GM18502 (cell line): ENCODE measurements around the gene ABCA13.

ENCODE experiments used
- ATAC-seq: cut with Tn5 transposase; IDR thresholded peaks from one replicate; pipeline ENCODE4 v1.9.1; 2021; ENCODE audit warnings: mild to moderate bottlenecking; ENCODE audit not compliant: unreplicated experiment, poor library complexity

The ABCA13 gene

DNA sequence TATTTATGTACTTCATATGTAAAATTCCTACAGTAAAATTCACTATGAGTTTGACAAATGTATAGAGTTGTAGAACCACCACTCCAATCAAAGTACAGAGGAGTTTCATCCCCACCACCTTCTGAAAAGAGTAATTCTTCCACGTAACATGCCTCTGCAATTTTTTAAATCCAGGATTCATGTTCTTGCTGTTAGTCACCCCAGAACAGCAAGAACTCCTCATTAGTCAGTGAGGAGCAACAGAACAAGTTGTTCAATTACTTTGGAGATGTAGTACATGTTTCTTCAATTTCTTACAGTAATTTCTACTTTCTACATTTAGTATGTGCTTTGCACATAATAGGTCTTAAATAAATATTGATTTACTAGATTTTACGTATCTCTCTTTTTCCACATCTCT is 248.1 kb downstream of the ABCA13 start:
- ATAC-seq = no peak

DNA sequence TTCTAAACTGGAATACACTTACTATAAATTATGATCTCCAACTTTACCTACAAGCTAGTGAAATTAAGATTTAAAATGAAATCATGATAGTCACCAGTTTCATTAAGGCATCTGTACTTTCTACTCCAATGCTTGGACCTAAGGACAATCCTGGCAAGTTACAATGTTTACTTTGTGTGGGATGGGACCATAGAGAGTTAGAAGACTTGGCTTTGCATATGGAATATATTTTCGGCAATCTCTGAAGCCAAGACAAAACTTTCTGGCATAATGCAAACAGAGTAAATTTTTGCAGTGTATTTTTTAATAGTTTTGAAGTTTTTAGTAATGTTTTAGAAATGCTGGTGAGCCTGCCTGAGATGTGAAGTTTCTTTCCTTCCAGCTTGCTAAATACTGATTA is 248.9 kb downstream of the ABCA13 start:
- ATAC-seq = no peak

DNA sequence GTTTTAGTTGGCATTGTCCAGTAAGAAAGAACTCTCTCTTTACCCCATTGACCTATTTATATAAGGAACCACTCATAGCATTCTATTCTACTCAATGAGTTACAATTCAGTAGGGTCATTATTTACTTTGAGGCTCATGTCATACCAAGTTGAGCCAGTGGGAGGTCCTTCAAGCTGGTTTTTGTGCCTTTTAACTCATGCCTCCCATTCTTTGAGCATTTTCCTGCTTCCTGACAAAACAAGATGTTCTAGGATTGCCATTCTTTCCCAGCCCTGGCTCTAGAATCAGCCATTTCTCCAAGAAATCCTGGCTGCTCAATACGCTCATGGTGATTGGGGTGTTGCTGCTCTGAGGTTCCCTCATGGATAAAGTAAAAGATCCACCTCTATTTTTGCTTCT is 250.1 kb downstream of the ABCA13 start:
- no peak for ATAC-seq

DNA sequence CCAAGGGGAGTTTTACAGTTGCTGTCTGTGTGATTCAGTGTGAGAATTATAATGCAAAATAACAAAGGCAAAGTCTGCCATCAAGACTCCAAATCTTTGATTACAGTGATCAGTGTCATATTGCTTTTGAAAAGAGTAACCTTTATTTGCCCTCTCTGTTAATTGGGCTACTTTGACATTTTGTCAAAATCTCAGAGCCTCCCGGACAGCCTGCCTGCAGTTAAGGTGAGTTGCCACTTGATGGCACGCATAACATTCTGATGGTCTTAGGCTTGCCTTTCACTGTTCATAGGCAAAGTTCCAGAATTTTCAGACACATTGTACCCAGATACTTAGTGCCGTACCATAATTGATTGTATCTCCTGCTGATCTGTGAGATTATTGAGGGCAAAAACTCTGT is 253.5 kb downstream of the ABCA13 start:
- peak; percentile 72 for ATAC-seq

DNA sequence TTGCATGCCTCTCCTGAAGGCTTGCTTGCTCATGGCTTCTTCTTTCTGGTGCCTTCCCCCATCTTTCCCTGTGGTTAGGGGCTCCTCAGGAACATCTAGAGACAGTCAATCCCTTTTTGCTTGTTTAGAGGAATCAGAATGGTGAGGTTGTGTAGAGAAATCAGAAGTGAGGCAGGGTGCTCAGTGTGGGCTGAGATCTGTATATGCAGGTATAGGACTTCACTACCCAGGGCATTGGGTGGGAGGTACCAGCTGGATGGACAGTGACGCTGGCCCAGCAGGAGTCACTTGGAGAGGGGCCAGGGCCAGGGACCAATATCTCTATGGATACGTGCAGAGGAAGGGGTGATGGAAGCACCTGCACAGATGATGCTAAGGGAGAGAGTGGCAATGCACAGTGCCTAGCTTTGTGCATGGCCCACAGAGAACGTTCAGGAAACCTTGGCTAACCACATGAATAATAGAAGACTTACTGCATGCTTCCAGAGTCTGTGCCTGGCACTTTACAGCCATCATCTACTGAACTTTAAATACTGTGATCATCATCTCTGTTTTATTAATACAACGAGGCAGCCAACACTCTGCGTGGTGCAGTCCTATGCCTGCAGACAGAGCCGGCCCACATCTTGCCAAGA is 255.2 kb downstream of the ABCA13 start:
- no peak for ATAC-seq

DNA sequence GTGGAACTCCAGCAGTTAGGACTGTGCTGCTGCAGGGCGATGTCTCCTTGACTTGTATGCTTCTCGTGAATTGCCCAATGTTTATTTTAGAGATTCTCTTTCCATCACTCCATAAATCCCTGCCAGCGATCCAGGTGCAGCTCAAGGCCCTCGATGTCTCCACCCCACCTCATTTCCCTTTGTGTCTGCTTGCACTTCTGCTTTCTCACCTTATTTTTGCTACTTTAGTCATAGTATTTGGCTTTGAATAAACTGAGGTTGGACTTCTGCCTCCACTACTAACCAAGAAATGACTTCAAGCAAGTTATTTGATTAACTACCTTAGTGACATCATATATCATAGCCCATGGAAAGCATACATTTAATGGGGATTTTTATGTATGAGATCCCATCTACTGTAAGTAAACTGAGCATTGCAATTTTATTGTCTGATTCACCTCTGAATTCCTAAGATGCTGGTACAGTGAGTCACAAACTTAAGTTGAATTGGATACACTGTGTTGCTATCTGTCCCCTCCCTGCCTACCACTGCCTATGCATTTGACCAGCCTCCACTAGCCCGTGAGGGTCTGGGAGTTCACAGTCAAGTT is 255.8 kb downstream of the ABCA13 start:
- no peak for ATAC-seq

DNA sequence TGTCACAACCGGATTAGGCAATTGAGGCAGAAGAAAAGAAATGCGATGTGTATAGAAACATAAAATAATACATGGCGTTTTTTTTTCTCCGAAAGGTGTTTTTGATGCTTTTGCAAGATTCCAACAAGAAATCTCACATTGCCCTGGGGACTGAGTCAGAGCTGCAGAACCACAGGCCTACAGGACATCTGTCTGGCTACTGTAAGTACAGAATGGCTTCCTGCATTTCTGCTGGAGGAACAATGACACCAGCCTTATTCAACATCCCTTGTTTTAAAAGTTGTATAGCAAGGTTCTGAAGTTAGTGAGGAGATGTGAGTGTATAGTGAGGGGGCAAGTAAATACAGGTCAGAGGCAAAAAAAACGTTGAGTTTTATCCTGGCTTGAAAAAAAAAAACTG is 256.4 kb downstream of the ABCA13 start:
- ATAC-seq = no peak

DNA sequence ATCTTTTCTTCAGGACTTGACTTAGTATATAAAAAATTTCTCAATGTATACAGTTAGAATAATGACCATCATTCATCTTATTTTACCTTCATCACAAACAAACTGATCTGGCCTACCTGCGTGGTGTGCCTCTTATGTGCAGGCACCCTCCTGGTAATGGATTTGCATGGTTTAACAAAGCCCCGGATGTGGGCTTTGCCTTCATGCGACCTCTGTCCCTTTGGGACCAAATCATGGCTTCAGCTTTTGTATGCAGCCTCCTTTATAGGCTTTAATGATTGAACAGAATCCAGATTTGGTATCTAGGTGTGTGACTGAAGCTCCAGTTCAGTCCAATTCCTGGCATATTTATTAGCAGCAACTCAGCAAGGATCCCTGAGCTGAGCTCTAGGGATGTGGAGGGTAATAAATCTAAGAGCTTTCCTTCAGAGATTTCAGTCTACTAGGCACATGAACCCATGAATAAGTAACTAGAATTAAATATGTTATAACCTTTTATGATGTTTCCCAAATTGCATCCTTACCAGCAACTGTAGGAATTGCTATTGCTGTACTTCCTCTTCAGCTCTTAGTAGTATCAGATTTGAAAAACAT is 256.9 kb downstream of the ABCA13 start:
- ATAC-seq = no peak

DNA sequence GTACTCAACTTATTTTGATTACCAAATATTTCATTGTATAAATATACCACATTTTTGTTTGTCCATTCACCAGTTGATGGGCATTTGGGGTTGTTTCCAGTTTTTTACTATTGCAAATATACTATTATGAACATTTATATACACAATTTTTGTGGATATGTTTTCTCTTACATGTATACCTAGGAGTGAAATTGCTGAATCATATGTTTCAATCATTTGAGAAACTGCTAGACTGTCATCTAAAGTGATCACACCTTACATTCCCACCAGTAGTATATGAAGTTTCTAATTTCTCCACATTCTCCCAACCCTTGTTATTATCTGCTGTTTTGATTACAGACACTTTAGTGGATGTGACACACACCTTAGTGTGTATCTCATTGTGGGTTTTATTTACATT is 257.9 kb downstream of the ABCA13 start:
- ATAC-seq = no peak

DNA sequence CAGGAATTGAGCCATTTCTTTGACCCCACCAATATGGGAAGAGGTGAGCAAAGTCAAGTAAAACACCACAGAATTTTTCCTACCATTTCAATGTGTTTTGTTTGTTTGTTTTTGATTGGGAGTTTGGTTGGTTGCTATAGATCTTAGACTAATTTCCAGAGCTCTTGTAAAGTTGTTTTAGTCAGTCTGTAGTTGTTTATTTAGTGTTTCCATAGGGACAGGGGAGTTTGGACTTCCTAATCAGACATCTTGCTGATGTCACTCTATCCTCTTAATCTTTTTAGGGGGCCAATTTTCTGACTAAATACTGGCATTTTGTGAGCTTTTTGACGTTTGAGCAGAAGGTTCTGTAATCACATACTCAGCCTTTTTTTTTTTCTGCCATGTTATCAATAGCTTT is 266.9 kb downstream of the ABCA13 start:
- ATAC-seq = no peak

DNA sequence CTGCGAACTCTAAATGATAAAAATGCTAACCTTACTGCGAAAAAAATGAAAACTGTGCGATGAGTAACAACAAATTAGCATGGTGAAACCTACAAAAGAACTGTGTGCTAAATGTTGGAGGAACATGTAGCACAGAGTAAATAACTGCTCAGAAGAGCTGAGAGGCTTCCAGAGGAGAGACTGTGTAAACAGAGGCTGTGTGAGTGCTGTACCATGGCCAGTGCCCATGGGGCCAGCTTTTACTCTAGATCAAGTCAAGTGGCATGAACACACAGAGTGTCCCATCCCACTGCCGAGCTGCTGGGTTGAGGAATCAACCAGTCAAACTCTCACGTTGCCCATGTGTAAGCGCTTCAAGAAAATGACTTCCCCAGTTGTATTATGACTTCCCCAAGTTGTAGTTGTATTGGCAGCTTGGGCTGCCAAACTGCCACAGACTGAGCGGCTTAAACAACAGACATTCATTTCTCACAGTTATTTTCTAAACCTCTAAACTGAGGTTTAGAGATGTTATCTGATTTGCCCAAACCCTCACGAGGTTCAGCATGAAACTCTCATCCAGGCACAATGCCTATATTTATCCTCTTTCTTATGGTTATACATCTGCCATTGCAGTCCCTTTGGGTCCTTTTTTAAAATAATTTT is 270.7 kb downstream of the ABCA13 start:
- no peak for ATAC-seq

DNA sequence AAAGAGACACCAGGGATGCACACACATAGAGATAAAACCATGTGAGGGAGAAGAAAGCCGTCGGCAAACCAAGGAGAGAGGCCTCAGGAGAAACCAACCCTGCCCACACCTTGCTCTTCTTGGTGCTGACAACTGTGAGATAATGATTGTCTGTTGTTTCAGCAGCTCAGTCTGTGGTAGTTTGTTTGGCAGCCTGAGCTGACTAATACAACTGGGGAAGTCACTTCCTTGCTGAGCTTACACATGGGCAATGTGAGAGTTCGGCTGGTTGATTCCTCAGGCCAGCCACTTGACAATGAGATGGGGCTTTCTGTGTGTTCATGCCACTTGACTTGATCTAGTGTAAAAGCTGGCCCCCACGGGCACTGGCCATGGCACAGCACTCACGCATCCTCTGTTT is 271.8 kb downstream of the ABCA13 start:
- no peak for ATAC-seq

DNA sequence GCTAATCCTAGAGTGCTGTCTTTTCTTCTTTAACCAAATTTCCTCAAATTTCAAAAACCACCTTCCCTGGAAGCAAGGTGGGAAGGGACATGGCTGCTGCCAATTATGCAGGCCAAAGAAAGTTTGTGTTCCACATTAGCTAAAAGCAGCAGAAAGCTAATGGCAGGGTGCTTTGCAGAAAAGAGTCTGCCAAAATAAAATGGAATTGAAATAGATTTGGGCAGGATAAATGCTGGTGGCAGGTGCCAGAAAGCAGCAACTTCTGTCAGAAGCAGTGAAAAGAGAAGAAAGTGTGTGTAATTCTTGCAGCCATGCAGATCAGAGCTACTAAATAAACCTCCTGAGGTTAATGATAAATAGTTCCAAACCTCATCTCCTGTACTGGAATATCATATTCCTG is 275.5 kb downstream of the ABCA13 start:
- ATAC-seq = no peak

DNA sequence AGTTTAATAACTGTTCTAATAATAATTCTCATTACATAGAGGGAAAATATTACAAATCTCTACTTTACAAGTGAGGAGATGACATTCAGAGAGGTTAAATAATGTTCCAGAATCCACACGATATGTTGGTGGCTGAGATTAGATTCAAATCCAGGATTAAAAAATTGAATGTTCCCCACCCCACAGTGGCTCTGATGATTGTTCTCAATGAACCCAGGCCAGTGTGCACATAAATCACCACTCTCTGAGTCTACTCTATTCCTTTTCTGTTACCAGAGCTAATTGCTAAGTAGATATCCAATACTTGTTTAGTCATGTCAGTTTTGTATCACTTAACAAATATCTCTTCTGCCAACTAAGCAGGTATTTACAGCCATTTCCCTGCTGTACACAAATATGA is 281.0 kb downstream of the ABCA13 start:
- ATAC-seq = no peak

DNA sequence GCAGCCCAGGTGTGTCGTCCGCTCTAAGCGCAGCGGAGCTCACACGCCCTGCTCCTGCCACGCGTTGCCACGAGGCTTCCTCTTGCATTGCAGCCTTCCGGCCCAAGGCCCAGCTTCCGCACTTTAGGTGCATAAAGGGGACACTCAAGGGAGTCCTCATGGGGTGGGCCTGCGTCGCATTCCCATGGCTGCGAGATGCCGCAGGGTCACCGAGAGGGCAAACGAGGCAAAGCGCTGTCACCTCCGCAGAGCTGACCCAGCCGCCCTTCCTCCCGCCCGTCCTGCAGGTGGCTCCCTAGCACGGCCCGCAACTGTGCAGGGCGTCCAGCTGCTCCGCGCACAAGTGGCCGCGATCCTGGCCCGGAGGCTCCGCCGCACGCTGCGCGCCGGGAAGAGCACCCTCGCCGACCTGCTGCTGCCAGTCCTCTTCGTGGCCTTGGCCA is 283.5 kb downstream of the ABCA13 start:
- no peak for ATAC-seq

DNA sequence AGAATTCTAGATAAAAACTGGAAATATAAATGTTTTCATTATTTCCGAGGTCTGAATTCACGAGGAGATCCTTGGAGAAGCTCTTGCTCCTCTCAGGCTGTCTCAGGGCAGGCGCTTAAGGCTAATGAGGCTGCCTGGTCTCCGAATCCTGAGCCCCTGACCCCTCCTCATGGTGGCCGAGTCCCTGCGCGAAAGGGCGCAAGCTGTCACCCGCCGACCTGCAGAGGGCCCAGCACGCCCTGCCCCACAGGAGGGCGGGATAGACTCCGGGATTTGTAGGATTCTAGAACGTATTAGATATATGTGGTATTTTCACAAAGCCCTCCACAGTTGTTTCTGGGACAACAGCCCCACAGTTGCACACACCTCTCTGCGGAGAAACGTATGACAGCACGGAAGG is 284.1 kb downstream of the ABCA13 start:
- ATAC-seq = no peak

DNA sequence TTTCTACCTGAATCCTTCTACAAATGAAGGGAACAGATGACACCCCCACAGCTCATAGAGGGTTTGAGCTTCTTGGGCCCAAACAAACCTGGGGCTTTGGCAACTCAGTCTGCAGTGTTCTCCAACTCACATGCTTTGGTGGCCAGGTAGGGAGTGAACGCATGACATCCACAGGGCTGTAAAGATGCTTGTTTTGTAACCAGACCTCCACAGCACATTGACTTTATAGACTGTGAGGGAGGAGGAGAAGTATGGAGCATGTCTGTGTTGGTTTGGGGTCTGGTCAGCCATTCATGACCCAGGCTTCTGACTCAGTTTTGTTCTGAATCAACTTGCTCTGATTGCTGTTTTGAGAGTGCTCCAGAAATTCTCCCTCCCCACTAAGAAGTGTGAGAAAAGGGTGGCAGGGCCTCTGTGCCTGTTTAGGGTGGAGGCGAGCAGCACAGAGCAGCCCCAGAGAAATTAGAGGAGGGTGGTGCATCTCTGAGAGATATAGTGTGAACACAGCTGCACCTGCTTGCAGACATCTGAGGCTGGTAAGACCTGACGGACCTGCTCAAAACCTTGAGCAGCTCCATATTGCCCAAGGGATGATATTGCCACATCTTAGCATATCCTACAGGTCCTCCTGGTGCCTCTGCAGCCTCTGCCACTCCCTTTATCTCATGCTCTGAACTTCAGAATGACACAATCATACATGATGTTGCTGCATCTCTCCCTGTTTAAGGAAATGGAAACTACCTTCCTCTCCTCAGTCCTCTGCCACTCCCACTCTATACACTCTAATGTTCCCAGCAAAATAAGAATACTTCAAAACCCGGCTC is 287.7 kb downstream of the ABCA13 start:
- ATAC-seq = no peak

DNA sequence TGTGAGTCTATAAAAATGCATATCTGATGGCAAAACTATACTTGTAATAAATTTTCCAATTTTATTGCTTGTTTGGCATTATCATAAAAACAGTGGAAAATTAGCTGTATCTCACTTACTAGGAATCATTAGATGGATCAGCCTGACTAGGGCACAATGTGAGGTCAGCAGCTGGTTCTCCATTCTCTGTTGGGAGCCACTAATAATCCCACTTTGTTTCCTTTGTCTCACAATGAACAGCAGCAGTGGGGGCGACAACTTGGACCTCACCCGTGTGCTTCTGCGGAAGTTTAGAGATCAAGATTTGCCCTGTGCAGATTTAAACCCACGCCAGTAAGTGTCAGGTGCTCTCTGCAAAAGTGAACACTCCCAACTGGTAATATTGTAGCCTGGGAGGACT is 295.5 kb downstream of the ABCA13 start:
- ATAC-seq = no peak

DNA sequence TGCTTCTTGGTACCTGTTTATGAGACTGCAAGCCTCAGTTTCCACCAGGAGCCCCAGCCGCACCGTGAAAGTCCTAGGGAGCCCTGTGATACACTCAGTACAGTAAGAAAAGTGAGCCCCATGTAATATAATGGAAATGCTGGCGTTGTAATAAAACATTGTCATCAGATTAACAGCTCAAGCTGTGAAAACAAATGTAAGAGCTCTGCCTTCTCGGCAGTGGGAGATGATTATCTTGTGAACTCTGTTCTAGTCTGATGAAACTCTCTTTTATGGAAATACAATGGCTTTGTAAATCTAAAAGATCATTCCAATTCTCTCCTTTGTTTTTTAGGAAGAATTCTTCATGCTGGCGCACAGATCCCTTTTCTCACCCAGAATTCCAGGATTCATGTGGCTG is 299.9 kb downstream of the ABCA13 start:
- no peak for ATAC-seq

DNA sequence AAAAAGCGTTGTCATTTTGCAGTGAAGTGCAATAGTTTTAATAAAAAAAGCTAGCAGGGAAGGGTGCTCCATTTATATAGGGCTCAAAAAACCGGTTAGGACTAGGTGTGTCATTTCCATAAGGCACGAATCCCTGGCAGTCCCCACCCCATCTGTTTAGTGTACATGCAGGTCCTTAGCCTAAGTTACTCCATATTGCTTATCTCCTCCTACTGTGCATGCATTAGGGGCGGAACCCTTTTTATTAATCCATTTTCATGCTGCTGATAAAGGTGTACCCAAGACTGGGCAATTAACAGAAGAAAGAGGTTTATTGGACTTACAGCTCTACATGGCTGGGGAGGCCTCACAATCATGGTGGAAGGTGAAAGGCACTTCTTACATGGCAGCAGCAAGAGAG is 301.4 kb downstream of the ABCA13 start:
- no peak for ATAC-seq
